Measurements from ENCODE around the gene WDR19.

DNA sequence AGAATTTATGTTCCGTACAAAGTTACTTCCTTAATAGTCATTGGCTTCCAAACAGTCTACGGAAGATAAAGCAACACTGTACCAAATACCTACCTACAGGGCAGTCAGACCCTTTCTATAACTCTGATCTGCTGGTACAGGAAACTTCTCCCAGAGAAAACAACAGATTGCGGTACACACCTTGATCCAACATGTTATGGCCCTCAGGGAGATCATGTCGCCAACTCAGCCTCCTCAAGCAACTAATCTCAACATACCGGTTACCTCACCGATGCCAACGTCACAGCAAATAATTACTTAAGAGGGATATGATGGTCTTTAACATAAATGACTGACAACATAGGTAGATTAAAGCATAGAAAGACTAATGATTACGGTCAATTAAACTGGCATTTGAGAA, 113.5 kb downstream of the WDR19 start:
- TF ChIP-seq CTCF (IDR thresholded peaks at IDR 0.05) = no peak
- TF ChIP-seq POLR2A (IDR thresholded peaks at IDR 0.05) = no peak
